ENCODE results near the gene FBXO27. TPM values are rescaled to one million over a fixed set of nuclear protein-coding genes. Genes with fewer than 3 reads are reported as not detected.

The FBXO27 gene
- total RNA-seq, 4 donors from 2014 or later = 12.0 to 37.9 (median 26.1) TPM

GRCh38 chr19:39038098-39038497 is 5.7 kb upstream of the FBXO27 start:
- 8% methylated on average over 9 of the region's 9 CpGs for WGBS

DNA sequence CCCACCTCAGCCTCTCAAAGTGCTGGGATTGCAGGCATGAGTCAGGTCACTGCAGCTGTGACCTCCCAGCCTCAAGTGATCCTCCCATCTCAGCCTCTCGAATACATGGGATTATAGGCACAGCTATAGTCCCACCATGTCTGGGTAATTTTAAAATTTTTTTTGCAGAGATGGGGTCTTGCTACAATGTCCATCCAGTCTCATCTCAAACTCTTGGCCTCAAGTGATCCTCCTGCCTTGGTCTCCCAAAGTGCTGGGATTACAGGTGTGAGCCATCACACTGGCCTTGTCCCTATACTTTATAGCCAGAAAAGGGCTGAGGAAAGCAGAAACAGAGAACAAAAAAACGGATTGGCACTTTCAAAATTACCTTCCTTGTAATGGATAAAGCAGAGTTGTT is 4.8 kb upstream of the FBXO27 start:
- Histone ChIP-seq H3K9me3 (no peaks in the 10 kb centered on the region), H3K4me1 (peaks cover 19% of the 10 kb centered on the region), H3K36me3 (no peaks in the 10 kb centered on the region), H3K4me3 (no peak overlapping the region), H3K27me3 (no peaks in the 10 kb centered on the region), H3K27ac (no peak overlapping the region)
- 67% methylated on average over 2 of the region's 2 CpGs for WGBS
- no peak for DNase-seq (ENCODE audit: low spot score in 2 of 2)
- TF ChIP-seq EP300 (IDR thresholded peaks at IDR 0.05) = no peak
- no peak for TF ChIP-seq POLR2AphosphoS5 (IDR thresholded peaks at IDR 0.05)
- no peak for TF ChIP-seq POLR2A (IDR thresholded peaks at IDR 0.05)
- TF ChIP-seq, protein P1, sequence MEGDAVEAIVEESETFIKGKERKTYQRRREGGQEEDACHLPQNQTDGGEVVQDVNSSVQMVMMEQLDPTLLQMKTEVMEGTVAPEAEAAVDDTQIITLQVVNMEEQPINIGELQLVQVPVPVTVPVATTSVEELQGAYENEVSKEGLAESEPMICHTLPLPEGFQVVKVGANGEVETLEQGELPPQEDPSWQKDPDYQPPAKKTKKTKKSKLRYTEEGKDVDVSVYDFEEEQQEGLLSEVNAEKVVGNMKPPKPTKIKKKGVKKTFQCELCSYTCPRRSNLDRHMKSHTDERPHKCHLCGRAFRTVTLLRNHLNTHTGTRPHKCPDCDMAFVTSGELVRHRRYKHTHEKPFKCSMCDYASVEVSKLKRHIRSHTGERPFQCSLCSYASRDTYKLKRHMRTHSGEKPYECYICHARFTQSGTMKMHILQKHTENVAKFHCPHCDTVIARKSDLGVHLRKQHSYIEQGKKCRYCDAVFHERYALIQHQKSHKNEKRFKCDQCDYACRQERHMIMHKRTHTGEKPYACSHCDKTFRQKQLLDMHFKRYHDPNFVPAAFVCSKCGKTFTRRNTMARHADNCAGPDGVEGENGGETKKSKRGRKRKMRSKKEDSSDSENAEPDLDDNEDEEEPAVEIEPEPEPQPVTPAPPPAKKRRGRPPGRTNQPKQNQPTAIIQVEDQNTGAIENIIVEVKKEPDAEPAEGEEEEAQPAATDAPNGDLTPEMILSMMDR (IDR thresholded peaks at IDR 0.05) = no peak

More at GRCh38 chr19:39038098-39038497, 5.7 kb upstream of the FBXO27 start:
- TF ChIP-seq POLR2A (IDR thresholded peaks at IDR 0.05) = no peak
- TF ChIP-seq, protein P1 (IDR thresholded peaks at IDR 0.05) = peak in 1 of 2 donors; percentile 11
- Histone ChIP-seq H3K4me1 (peaks cover 12% of the 10 kb centered on the region), H3K27me3 (no peaks in the 10 kb centered on the region), H3K27ac (no peak overlapping the region), H3K9me3 (no peaks in the 10 kb centered on the region), H3K36me3 (no peaks in the 10 kb centered on the region), H3K4me3 (no peak overlapping the region)
- no peak for DNase-seq (ENCODE audit: low spot score in 2 of 2)

- DNase-seq (ENCODE audit: low spot score in 2 of 2) = no peak
- no peaks in the 10 kb centered on the region for H3K27me3 ChIP-seq
- no peak for TF ChIP-seq POLR2AphosphoS5 (IDR thresholded peaks at IDR 0.05)
- TF ChIP-seq EP300 (IDR thresholded peaks at IDR 0.05) = no peak
- no peaks in the 10 kb centered on the region for H3K9me3 ChIP-seq
- no peak overlapping the region for H3K4me3 ChIP-seq
- no peaks in the 10 kb centered on the region for H3K36me3 ChIP-seq
- no peak overlapping the region for H3K27ac ChIP-seq
- H3K4me1 ChIP-seq = peaks cover 24% of the 10 kb centered on the region
Observed at GRCh38 chr19:39036581-39036980, 4.2 kb upstream of the FBXO27 start.

- DNase-seq (ENCODE audit: low spot score in 2 of 2) = peak; percentile 90 to 94
- H3K27ac ChIP-seq = peak overlapping the region; percentile 93
- H3K9me3 ChIP-seq = no peaks in the 10 kb centered on the region
- WGBS = under 1% methylated on average over 40 of the region's 49 CpGs
- H3K27me3 ChIP-seq = peaks cover 3% of the 10 kb centered on the region
- peak overlapping the region; percentile 62 for H3K4me3 ChIP-seq
- TF ChIP-seq POLR2AphosphoS5 (IDR thresholded peaks at IDR 0.05) (peak in 1 of 3 donors; percentile 16), EP300 (IDR thresholded peaks at IDR 0.05) (no peak), POLR2A (IDR thresholded peaks at IDR 0.05) (no peak)
- TF ChIP-seq, protein P1 (IDR thresholded peaks at IDR 0.05) = no peak
- peaks cover 27% of the 10 kb centered on the region for H3K4me1 ChIP-seq
- H3K36me3 ChIP-seq = peaks cover 14% of the 10 kb centered on the region
Observed at GRCh38 chr19:39031368-39032062, 834 bp downstream of the FBXO27 start.

DNA sequence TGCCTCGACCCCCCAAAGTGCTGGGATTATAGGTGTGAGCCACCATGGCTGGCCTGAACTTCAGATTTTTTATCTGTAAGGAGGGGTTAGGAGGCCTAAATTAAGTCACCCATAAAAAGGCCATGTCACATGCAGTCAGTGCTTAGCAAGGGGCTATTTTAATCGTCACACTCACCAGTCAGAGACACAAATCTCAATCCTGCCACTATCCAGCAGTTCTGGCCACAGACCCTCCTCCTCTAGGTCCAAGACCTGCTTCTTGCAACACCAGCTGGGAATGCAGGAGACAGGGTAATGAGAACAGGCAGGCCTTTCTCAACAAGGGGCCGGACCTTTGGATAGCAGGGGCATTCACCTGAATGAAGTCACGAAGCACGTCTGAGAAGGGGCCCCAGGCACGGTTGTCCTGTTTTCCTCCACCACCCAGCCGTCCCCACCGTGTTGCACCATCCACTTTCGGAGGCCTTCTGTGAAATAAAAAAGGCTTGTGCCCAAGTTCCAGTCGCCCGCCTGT is 1.4 kb downstream of the FBXO27 start:
- H3K4me3 ChIP-seq = peak overlapping the region; percentile 62
- no peaks in the 10 kb centered on the region for H3K9me3 ChIP-seq
- H3K4me1 ChIP-seq = peaks cover 27% of the 10 kb centered on the region
- H3K27me3 ChIP-seq = peaks cover 3% of the 10 kb centered on the region
- TF ChIP-seq, protein P1 (IDR thresholded peaks at IDR 0.05) = no peak
- TF ChIP-seq POLR2A (IDR thresholded peaks at IDR 0.05) (no peak), POLR2AphosphoS5 (IDR thresholded peaks at IDR 0.05) (no peak), EP300 (IDR thresholded peaks at IDR 0.05) (no peak)
- peaks cover 18% of the 10 kb centered on the region for H3K36me3 ChIP-seq
- 43% methylated on average over 4 of the region's 11 CpGs for WGBS
- peak overlapping the region; percentile 93 for H3K27ac ChIP-seq
- no peak for DNase-seq (ENCODE audit: low spot score in 2 of 2)
